Activated T-helper 2 cell treated with anti-CD3 and anti-CD28 coated beads, Interferon-gamma antibody, Interleukin-2, Interleukin-4, amounts not matched to agents 10 μg/mL and 5 μg/mL and 100 μg/mL, durations not matched to agents 14 hours and 24 hours and 36 hours (primary cell): ENCODE results near the gene RHOA. TPM values are rescaled to one million over a fixed set of nuclear protein-coding genes. Genes with fewer than 3 reads are reported as not detected.
"Not testable (repeated sequence)": the region's sequence is repeated elsewhere in the genome, so short reads cannot be mapped to it uniquely, and the experiment has no call there.

Experiments
- DNase-seq: peaks from one replicate; pipeline ENCODE4 v3.0.0; 2021; ENCODE audit warnings: low spot score
- H3K27ac Mint-ChIP-seq: one replicate; pipeline ENCODE4 v1.8.0; 2021; ENCODE audit warnings: mixed read lengths
- H3K27me3 Mint-ChIP-seq: one replicate; pipeline ENCODE4 v1.8.0; 2021; ENCODE audit warnings: low read depth, mixed read lengths
- H3K36me3 Mint-ChIP-seq: one replicate; pipeline ENCODE4 v1.8.0; 2021; ENCODE audit warnings: low read depth, mixed read lengths
- H3K4me1 Mint-ChIP-seq: one replicate; pipeline ENCODE4 v1.8.0; 2021; ENCODE audit warnings: low read depth, mixed read lengths
- H3K4me3 Mint-ChIP-seq: one replicate; pipeline ENCODE4 v1.8.0; 2021; ENCODE audit warnings: low read depth, mild to moderate bottlenecking, moderate library complexity, mixed read lengths
- H3K9me3 Mint-ChIP-seq: one replicate; pipeline ENCODE4 v1.8.0; 2021; ENCODE audit warnings: mixed read lengths
- intact Hi-C: fragments of 100-400 bp; cut with micrococcal nuclease; formaldehyde crosslinking; loops from one replicate; pipeline ENCODE4 v1.15.1; 2023
- total RNA-seq: library from RNA; stranded (reverse); gene quantifications from 2 replicates; pipeline ENCODE4 v1.2.3, GENCODE V29; 2022

RHOA gene
- total RNA-seq, 1 donor from 2014 or later = 428 TPM

- H3K27ac Mint-ChIP-seq = peak overlapping the region; percentile 88
- intact Hi-C loops = loop anchor here (2.0 to 10.0 kb wide), 2 partner anchors 51 to 385 kb away; partner anchors contain the start of genes GPX1, IMPDH2 and NDUFAF3
- H3K4me1 Mint-ChIP-seq = peaks cover 47% of the 10 kb centered on the region
- no peaks in the 10 kb centered on the region for H3K27me3 Mint-ChIP-seq
- no peaks in the 10 kb centered on the region for H3K9me3 Mint-ChIP-seq
- H3K4me3 Mint-ChIP-seq = peak overlapping the region; percentile 93
- no peak for DNase-seq
- H3K36me3 Mint-ChIP-seq = peaks cover 42% of the 10 kb centered on the region
These were observed 1.5 kb downstream of the RHOA start for GRCh38 chr3:49410066-49410845.

DNA sequence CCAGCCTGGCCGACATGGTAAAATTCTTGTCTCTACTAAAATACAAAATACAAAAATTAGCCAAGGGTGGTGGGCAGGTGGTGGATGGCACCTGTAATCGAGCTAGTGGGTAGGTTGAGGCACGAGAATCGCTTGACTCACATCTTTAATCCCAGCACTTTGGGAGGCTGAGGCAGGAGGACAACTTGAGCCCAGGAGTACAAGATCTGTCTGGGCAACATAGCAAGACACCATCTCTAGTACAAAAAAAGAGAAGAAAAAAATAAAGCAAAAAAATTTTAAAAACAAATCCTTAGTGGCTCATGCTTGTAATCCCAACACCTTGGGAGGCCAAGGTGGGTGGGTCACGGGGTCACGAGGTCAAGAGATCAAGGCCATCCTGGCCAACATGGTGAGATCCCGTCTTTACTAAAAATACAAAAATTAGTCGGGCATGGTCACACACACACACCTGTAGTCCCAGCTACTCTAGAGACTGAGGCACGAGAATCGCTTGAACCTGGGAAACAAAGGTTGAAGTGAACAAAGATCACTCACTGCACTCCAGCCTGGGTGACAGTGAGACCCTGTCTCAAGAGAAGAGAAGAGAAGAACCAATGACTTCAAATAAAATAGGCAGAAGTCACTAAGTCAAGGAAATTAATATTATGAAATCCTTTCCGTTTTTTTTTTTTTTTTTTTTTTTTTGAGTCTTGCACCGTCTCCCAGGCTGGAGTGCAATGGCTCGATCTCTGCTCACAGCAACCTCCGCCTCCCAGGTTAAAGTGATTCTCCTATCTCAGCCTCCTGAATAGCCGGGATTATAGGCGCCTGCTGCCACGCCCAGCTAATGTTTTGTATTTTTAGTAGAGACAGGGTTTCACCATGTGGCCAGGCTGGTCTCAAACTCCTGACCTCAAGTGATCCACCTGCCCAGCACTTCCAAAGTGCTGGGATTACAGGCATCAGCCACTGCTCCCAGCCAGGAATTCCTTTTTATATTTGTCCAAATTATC is 4.9 kb downstream of the RHOA start:
- Mint-ChIP-seq H3K4me3 (no peak overlapping the region), H3K4me1 (peaks cover 35% of the 10 kb centered on the region), H3K36me3 (peaks cover 38% of the 10 kb centered on the region), H3K9me3 (no peaks in the 10 kb centered on the region), H3K27ac (no peak overlapping the region), H3K27me3 (no peaks in the 10 kb centered on the region)
- intact Hi-C loops = no loop called here
- no peak for DNase-seq

DNA sequence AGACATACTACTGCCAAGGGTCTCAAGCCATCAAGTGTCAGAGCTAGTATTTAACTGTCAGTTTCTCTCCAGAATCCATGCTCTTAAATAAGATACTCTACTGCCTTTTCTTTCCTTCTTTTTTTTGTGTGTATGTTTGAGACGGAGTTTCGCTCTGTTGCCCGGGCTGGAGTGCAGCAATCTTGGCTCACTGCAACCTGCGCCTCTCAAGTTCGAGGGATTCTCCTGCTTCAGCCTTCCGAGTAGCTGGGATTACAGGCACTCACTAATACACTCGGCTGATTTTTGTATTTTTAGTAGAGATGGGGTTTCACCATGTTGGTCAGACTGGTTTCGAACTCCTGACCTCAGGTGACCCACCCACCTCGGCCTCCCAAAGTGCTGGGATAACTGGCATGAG is 6.2 kb downstream of the RHOA start:
- DNase-seq, intact Hi-C loops, H3K27me3 Mint-ChIP-seq, H3K4me3 Mint-ChIP-seq, H3K9me3 Mint-ChIP-seq: not testable (repeated sequence)
- Mint-ChIP-seq H3K36me3 (peaks cover 43% of the 10 kb centered on the region), H3K4me1 (peaks cover 39% of the 10 kb centered on the region), H3K27ac (peak overlapping the region; percentile 14)

GRCh38 chr3:49403891-49404290 is 7.9 kb downstream of the RHOA start:
- Mint-ChIP-seq H3K4me3 (no peak overlapping the region), H3K36me3 (peaks cover 50% of the 10 kb centered on the region), H3K27ac (no peak overlapping the region), H3K27me3 (no peaks in the 10 kb centered on the region), H3K9me3 (no peaks in the 10 kb centered on the region), H3K4me1 (peaks cover 38% of the 10 kb centered on the region)
- intact Hi-C loops = no loop called here
- no peak for DNase-seq

DNA sequence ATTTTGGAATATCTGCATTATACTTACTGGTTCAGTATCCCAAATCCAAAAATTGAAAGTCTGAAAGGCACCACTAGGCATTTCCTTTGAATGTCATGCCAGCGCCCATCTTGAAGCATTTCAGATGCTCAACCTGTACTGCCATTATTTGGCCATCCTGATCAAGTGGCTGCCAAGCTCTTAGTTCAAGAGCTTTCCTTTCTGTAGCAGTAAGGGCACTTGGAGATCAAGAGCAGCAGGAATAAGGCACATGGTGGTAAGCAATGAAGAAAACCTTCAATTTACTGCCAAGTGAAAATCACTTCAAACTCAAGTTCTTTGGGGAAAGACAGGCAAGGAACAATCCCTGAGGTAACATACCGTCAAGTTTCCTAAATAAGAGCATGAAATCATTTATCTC is 10.0 kb downstream of the RHOA start:
- peaks cover 32% of the 10 kb centered on the region for H3K4me1 Mint-ChIP-seq
- H3K36me3 Mint-ChIP-seq = peaks cover 55% of the 10 kb centered on the region
- no peaks in the 10 kb centered on the region for H3K27me3 Mint-ChIP-seq
- intact Hi-C loops = no loop called here
- H3K4me3 Mint-ChIP-seq = no peak overlapping the region
- H3K9me3 Mint-ChIP-seq = no peaks in the 10 kb centered on the region
- DNase-seq = no peak
- no peak overlapping the region for H3K27ac Mint-ChIP-seq

GRCh38 chr3:49399461-49399860 is 12.3 kb downstream of the RHOA start:
- Mint-ChIP-seq H3K27me3 (no peaks in the 10 kb centered on the region), H3K36me3 (peaks cover 61% of the 10 kb centered on the region), H3K9me3 (no peaks in the 10 kb centered on the region), H3K27ac (no peak overlapping the region), H3K4me1 (peaks cover 31% of the 10 kb centered on the region), H3K4me3 (no peak overlapping the region)
- intact Hi-C loops = no loop called here
- no peak for DNase-seq

- peaks cover 59% of the 10 kb centered on the region for H3K36me3 Mint-ChIP-seq
- no peak overlapping the region for H3K4me3 Mint-ChIP-seq
- H3K27me3 Mint-ChIP-seq = no peaks in the 10 kb centered on the region
- peaks cover 37% of the 10 kb centered on the region for H3K4me1 Mint-ChIP-seq
- DNase-seq = no peak
- no peaks in the 10 kb centered on the region for H3K9me3 Mint-ChIP-seq
- no peak overlapping the region for H3K27ac Mint-ChIP-seq
- intact Hi-C loops = no loop called here
These were observed 14.3 kb downstream of the RHOA start for GRCh38 chr3:49397470-49397869.

DNA sequence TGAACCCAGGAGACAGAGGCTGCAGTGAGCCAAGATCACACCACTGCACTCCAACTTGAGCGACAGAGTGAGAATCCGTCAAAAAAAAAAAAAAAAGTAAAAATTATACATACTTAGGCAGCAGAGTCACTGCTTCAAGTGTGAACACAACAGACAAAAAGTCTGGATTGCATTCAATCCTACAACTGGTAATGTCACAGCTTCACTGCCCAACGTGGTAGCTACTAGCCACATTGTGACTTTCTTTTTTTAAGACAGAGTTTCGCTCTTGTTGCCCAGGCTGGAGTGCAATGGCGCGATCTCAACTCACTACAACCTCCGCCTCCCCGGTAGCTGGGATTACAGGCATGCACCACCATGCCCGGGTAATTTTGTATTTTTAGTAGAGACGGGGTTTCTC is 20.5 kb downstream of the RHOA start:
- DNase-seq, H3K27ac Mint-ChIP-seq, H3K9me3 Mint-ChIP-seq, intact Hi-C loops, H3K27me3 Mint-ChIP-seq, H3K4me3 Mint-ChIP-seq: not testable (repeated sequence)
- Mint-ChIP-seq H3K4me1 (peaks cover 21% of the 10 kb centered on the region), H3K36me3 (peaks cover 39% of the 10 kb centered on the region)

- Mint-ChIP-seq H3K36me3 (peaks cover 29% of the 10 kb centered on the region), H3K4me3 (no peak overlapping the region), H3K4me1 (peaks cover 17% of the 10 kb centered on the region), H3K9me3 (no peaks in the 10 kb centered on the region), H3K27me3 (no peaks in the 10 kb centered on the region), H3K27ac (no peak overlapping the region)
- intact Hi-C loops = no loop called here
- no peak for DNase-seq
These were observed 22.5 kb downstream of the RHOA start for GRCh38 chr3:49389297-49389696.

DNA sequence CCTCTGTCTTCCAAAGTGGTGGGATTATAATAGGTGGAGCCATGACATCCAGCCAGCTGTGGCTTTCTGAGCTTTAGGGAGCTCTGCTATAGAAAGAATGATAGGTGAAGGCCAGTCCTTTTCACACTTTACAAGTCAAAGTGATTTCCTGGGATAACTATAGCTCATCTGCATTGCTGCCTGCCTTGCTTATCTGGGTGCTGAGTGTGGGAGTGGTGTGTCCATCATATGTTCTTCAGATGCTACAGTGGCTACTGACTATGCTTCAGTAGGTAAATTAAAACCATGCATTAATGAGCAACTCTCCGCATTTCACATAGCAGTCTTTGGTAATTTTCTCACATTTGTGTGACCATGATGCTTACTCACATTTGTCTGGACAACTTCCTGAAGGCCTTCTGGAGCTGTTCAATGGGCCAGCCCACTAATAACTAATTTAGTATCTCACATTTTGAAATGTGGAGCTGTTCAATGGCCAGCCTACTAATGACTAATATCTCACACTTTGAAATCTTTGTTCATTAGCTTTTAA is 23.4 kb downstream of the RHOA start:
- peaks cover 30% of the 10 kb centered on the region for H3K36me3 Mint-ChIP-seq
- no peaks in the 10 kb centered on the region for H3K9me3 Mint-ChIP-seq
- no peak overlapping the region for H3K27ac Mint-ChIP-seq
- DNase-seq = no peak
- no peaks in the 10 kb centered on the region for H3K27me3 Mint-ChIP-seq
- intact Hi-C loops = no loop called here
- no peak overlapping the region for H3K4me3 Mint-ChIP-seq
- H3K4me1 Mint-ChIP-seq = peaks cover 16% of the 10 kb centered on the region

- H3K27ac Mint-ChIP-seq = no peak overlapping the region
- no peak overlapping the region for H3K4me3 Mint-ChIP-seq
- no peaks in the 10 kb centered on the region for H3K9me3 Mint-ChIP-seq
- intact Hi-C loops = no loop called here
- peaks cover 13% of the 10 kb centered on the region for H3K4me1 Mint-ChIP-seq
- H3K36me3 Mint-ChIP-seq = peaks cover 27% of the 10 kb centered on the region
- DNase-seq = no peak
- no peaks in the 10 kb centered on the region for H3K27me3 Mint-ChIP-seq
These were observed 24.1 kb downstream of the RHOA start for GRCh38 chr3:49387721-49388120.

DNA sequence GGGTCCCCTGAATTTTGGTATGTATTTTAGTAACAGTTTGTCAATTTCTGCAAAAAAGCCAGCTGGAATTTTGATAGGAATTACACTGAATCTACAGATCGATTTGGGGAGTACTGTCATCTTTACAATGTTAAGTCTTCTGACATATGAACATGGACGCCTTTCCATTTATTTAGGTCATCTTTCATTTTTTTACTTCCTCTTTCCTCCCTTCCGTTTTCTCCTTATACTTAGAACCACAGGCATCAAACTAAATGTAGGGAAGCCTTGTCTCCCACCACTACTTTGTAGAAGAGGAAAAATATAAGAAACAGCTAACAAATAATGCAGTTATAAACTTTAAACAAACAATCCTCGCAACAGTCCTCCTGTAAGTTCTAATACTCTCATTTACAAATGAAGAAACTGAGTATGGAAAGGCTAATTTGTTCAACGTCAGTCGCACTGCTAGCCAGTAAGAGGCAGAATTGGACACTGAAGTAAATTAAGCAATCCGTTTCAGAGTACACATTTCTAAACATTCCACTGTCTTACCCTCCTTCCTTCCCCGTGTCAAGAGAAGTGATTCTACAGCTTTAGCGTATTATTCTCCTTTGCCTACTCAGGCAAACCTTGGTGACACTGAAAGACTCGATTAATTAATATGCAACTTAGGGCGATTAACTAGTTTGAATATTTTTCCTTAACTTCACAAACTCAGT is 25.6 kb downstream of the RHOA start:
- H3K4me1 Mint-ChIP-seq = peaks cover 13% of the 10 kb centered on the region
- no peak for DNase-seq
- no peaks in the 10 kb centered on the region for H3K27me3 Mint-ChIP-seq
- intact Hi-C loops = no loop called here
- H3K36me3 Mint-ChIP-seq = peaks cover 24% of the 10 kb centered on the region
- H3K9me3 Mint-ChIP-seq = no peaks in the 10 kb centered on the region
- H3K4me3 Mint-ChIP-seq = no peak overlapping the region
- H3K27ac Mint-ChIP-seq = peak overlapping the region; percentile 67
